IMR-90 (cell line): ENCODE data around the gene MKNK2. TPM values are rescaled to one million over a fixed set of nuclear protein-coding genes. Genes with fewer than 3 reads are reported as not detected.
A peak's percentile ranks its signal among the peaks of the same experiment; 100 is the strongest.

Experiments used
- ATAC-seq: fragments of 200-7000 bp; cut with Tn5 transposase; 2 replicates; pipeline ENCODE4 v1.9.1; 2020; ENCODE audit warnings: low read depth, mild to moderate bottlenecking, moderate library complexity
- BruUV-seq: library from RNA; stranded (reverse); fragments of 400-500 nt; replicated peaks from 2 replicates; lab custom pipeline; 2021; lab: Mats Ljungman, UMichigan
- CTCF ChIA-PET: fragments of 300-600 bp; formaldehyde crosslinking; extraction: SDS; loops from one replicate; lab custom pipeline; 2021; ENCODE audit warnings: antibody characterized with exemption; lab: Yijun Ruan, JAX
- POLR2A ChIA-PET: fragments of 300-600 bp; sonication (Branson Sonifier 250); formaldehyde crosslinking; loops from one replicate; lab custom pipeline; 2022; ENCODE audit warnings: antibody characterized with exemption; ENCODE audit not compliant: unreplicated experiment; lab: Charles Lee
- DNase-seq: peaks from one replicate; pipeline ENCODE4 v3.0.0; 2013
- H2AFZ ChIP-seq: replicated peaks from 2 replicates; pipeline ENCODE3; 2013; ENCODE audit warnings: low read length, mild to moderate bottlenecking; ENCODE audit not compliant: poor library complexity
- H2AK5ac ChIP-seq: 2 replicates; pipeline ENCODE4 v1.6.1; 2013; ENCODE audit warnings: low read depth, low read length, inconsistent platforms
- H2AK9ac ChIP-seq: replicated peaks from 2 replicates; pipeline ENCODE3; 2013; ENCODE audit warnings: mild to moderate bottlenecking, low read depth, low read length, moderate library complexity; ENCODE audit not compliant: poor library complexity
- H2BK120ac ChIP-seq: 2 replicates; pipeline ENCODE4 v1.6.1; 2013; ENCODE audit warnings: low read depth, low read length, inconsistent platforms
- H2BK15ac ChIP-seq: 3 replicates; pipeline ENCODE4 v1.6.1; 2013; ENCODE audit warnings: low read depth, low read length, inconsistent platforms
- H2BK20ac ChIP-seq: 2 replicates; pipeline ENCODE4 v1.6.1; 2013; ENCODE audit warnings: low read depth, mild to moderate bottlenecking, inconsistent platforms, low read length, moderate library complexity
- H2BK5ac ChIP-seq: 2 replicates; pipeline ENCODE4 v1.6.1; 2013; ENCODE audit warnings: mild to moderate bottlenecking, low read depth, low read length, inconsistent platforms; ENCODE audit not compliant: poor library complexity, severe bottlenecking
- H3K14ac ChIP-seq: replicated peaks from 2 replicates; pipeline ENCODE4 v1.6.1; 2013; ENCODE audit warnings: low read depth, low read length, inconsistent platforms
- H3K18ac ChIP-seq: 2 replicates; pipeline ENCODE4 v1.6.1; 2013; ENCODE audit warnings: low read depth, low read length, control low read depth
- H3K23ac ChIP-seq: 2 replicates; pipeline ENCODE4 v1.6.1; 2013; ENCODE audit warnings: low read depth, low read length, inconsistent platforms
- H3K27ac ChIP-seq: 2 replicates; pipeline ENCODE4 v1.5.1; 2013; ENCODE audit warnings: mild to moderate bottlenecking, control low read depth, low read length; ENCODE audit not compliant: insufficient read depth
- H3K27me3 ChIP-seq: 2 replicates; pipeline ENCODE4 v1.6.1; 2013; ENCODE audit warnings: low read length; ENCODE audit not compliant: control insufficient read depth, insufficient read depth
- H3K36me3 ChIP-seq: 2 replicates; pipeline ENCODE4 v1.6.1; 2013; ENCODE audit warnings: low read length, mixed read lengths; ENCODE audit not compliant: control insufficient read depth, insufficient read depth
- H3K4ac ChIP-seq: 2 replicates; pipeline ENCODE4 v1.6.1; 2013; ENCODE audit warnings: low read depth, low read length, inconsistent platforms
- H3K4me1 ChIP-seq: 2 replicates; pipeline ENCODE4 v1.6.1; 2013; ENCODE audit warnings: low read length, mixed read lengths; ENCODE audit not compliant: control insufficient read depth, insufficient read depth
- H3K4me2 ChIP-seq: 2 replicates; pipeline ENCODE4 v1.6.1; 2013; ENCODE audit warnings: low read depth, mild to moderate bottlenecking, control low read depth, low read length, moderate library complexity
- H3K4me3 ChIP-seq: 2 replicates; pipeline ENCODE4 v1.5.1; 2013; ENCODE audit warnings: low read depth, mild to moderate bottlenecking, control low read depth, low read length, moderate library complexity; ENCODE audit not compliant: insufficient read depth
- H3K56ac ChIP-seq: 2 replicates; pipeline ENCODE4 v1.6.1; 2013; ENCODE audit warnings: low read length, inconsistent platforms; ENCODE audit not compliant: insufficient read depth; ENCODE audit errors: extremely low read depth
- H3K79me1 ChIP-seq, 2 experiments: 2 replicates each; pipeline ENCODE4 v1.6.1; 2013; ENCODE audit warnings: low read length in 2 of 2, inconsistent platforms in 1 of 2, low read depth in 1 of 2
- H3K9ac ChIP-seq: 2 replicates; pipeline ENCODE4 v1.6.1; 2013; ENCODE audit warnings: low read depth, low read length, control low read depth
- H3K9me1 ChIP-seq: 2 replicates; pipeline ENCODE4 v1.6.1; 2013; ENCODE audit warnings: low read length, inconsistent platforms; ENCODE audit not compliant: insufficient read depth
- H3K9me3 ChIP-seq: 2 replicates; pipeline ENCODE4 v1.6.1; 2013; ENCODE audit warnings: low read length; ENCODE audit not compliant: control insufficient read depth, insufficient read depth
- H4K20me1 ChIP-seq: 2 replicates; pipeline ENCODE4 v1.6.1; 2013; ENCODE audit warnings: low read length, inconsistent platforms; ENCODE audit not compliant: insufficient read depth
- H4K5ac ChIP-seq: 2 replicates; pipeline ENCODE4 v1.6.1; 2013; ENCODE audit warnings: mild to moderate bottlenecking, low read depth, low read length, control low read depth
- H4K8ac ChIP-seq, 2 experiments: 2 replicates each; pipeline ENCODE4 v1.6.1; 2013; ENCODE audit warnings: low read depth in 2 of 2, low read length in 2 of 2, control low read depth in 1 of 2, inconsistent platforms in 1 of 2
- H4K91ac ChIP-seq: 2 replicates; pipeline ENCODE4 v1.6.1; 2013; ENCODE audit warnings: low read depth, low read length, inconsistent platforms; ENCODE audit not compliant: insufficient read depth
- BHLHE40 ChIP-seq: fragments of 150-350 bp; IDR thresholded peaks from 2 replicates; pipeline ENCODE4 v1.6.1; 2016; ENCODE audit warnings: mild to moderate bottlenecking, low read depth, low read length
- CEBPB ChIP-seq: IDR thresholded peaks from 2 replicates; pipeline ENCODE4 v1.6.1; 2012; ENCODE audit warnings: low read depth, low read length, improper control_type of control experiment
- CHD1 ChIP-seq: IDR thresholded peaks from 2 replicates; pipeline ENCODE4 v1.6.1; 2012; ENCODE audit warnings: low read depth, low read length, improper control_type of control experiment
- ELK1 ChIP-seq: fragments of 150-350 bp; IDR thresholded peaks from 2 replicates; pipeline ENCODE4 v1.6.1; 2016; ENCODE audit warnings: low read depth, mild to moderate bottlenecking, low read length, moderate library complexity, borderline replicate concordance
- FOS ChIP-seq: fragments of 150-350 bp; IDR thresholded peaks from 2 replicates; pipeline ENCODE4 v1.6.1; 2016; ENCODE audit warnings: low read depth, low read length
- MAFK ChIP-seq: IDR thresholded peaks from 2 replicates; pipeline ENCODE4 v1.6.1; 2012; ENCODE audit warnings: low read depth, low read length, improper control_type of control experiment
- MAZ ChIP-seq: IDR thresholded peaks from 2 replicates; pipeline ENCODE4 v1.6.1; 2012; ENCODE audit warnings: low read depth, mild to moderate bottlenecking, low read length, improper control_type of control experiment, moderate library complexity, borderline replicate concordance
- MXI1 ChIP-seq: IDR thresholded peaks from 2 replicates; pipeline ENCODE4 v1.6.1; 2012; ENCODE audit warnings: low read depth, mild to moderate bottlenecking, low read length, moderate library complexity, borderline replicate concordance
- NFE2L2 ChIP-seq: fragments of 150-350 bp; IDR thresholded peaks from 2 replicates; pipeline ENCODE4 v1.6.1; 2016; ENCODE audit warnings: low read depth, mild to moderate bottlenecking, low read length
- POLR2A ChIP-seq: IDR thresholded peaks from 2 replicates; pipeline ENCODE4 v1.6.1; 2012; ENCODE audit warnings: mild to moderate bottlenecking, low read depth, low read length
- RAD21 ChIP-seq: IDR thresholded peaks from 2 replicates; pipeline ENCODE4 v1.6.1; 2012; ENCODE audit warnings: low read length, improper control_type of control experiment
- RCOR1 ChIP-seq: IDR thresholded peaks from 2 replicates; pipeline ENCODE4 v1.6.1; 2012; ENCODE audit warnings: mild to moderate bottlenecking, low read length, improper control_type of control experiment; ENCODE audit not compliant: insufficient replicate concordance
- RFX5 ChIP-seq: IDR thresholded peaks from 2 replicates; pipeline ENCODE4 v1.8.0; 2012; ENCODE audit warnings: low read depth, mild to moderate bottlenecking, low read length, moderate library complexity
- SMC3 ChIP-seq: fragments of 150-350 bp; IDR thresholded peaks from 2 replicates; pipeline ENCODE4 v1.6.1; 2016; ENCODE audit warnings: low read depth, mild to moderate bottlenecking, antibody characterized with exemption, low read length, moderate library complexity
- WGBS, 2 experiments: methylation state at CpG; one replicate each; pipeline versions ENCODE4 v1.1.5 to v1.1.7; 2013; ENCODE audit warnings: missing lambda C conversion rate in 2 of 2; ENCODE audit not compliant: insufficient read length in 1 of 2; ENCODE audit errors: extremely low coverage in 2 of 2; 5-methylcytosine and 5-hydroxymethylcytosine counted together
- dilution Hi-C: fragments of 300-500 bp; cut with HindIII; formaldehyde crosslinking; loops from one replicate; pipeline ENCODE4 v1.14.3; 2018; ENCODE audit warnings: low sequenced_read_pairs; ENCODE audit not compliant: unreplicated experiment
- in situ Hi-C: fragments of 300-500 bp; cut with MboI; formaldehyde crosslinking; loops from 3 replicates; pipeline ENCODE4 v1.14.3; 2019; ENCODE audit warnings: low sequenced_read_pairs, inconsistent platforms, mixed read lengths
- intact Hi-C: fragments of 100-400 bp; cut with micrococcal nuclease; formaldehyde crosslinking; loops from 2 replicates; pipeline ENCODE4 v1.10.0; 2022
- polyA plus RNA-seq, 3 experiments: library from polyadenylated mRNA; depleted of rRNA; stranded (reverse); fragments of >200 nt; gene quantifications; 2 replicates each; pipeline ENCODE4 v1.2.3, GENCODE V29; 2012; ENCODE audit warnings: low replicate concordance in 1 of 3
- total RNA-seq: library from RNA; depleted of rRNA; stranded (reverse); fragments of >200 nt; gene quantifications from 2 replicates; pipeline ENCODE4 v1.2.3, GENCODE V29; 2012
- TF ChIP-seq, protein P1 (sequence below): conservative IDR thresholded peaks from 2 replicates; pipeline ENCODE4 v1.5.1; 2012; ENCODE audit warnings: mild to moderate bottlenecking, low read depth, low read length, improper control_type of control experiment
- TF ChIP-seq, protein P2 (sequence below): fragments of 150-350 bp; IDR thresholded peaks from 2 replicates; pipeline ENCODE4 v1.6.1; 2017; ENCODE audit warnings: mild to moderate bottlenecking, antibody characterized with exemption, low read length, low read depth

MKNK2 gene
- total and polyA plus RNA-seq, 2 of the 4 experiments (the other 2 are of a cell fraction) = 21.9 to 31.8 TPM

DNA sequence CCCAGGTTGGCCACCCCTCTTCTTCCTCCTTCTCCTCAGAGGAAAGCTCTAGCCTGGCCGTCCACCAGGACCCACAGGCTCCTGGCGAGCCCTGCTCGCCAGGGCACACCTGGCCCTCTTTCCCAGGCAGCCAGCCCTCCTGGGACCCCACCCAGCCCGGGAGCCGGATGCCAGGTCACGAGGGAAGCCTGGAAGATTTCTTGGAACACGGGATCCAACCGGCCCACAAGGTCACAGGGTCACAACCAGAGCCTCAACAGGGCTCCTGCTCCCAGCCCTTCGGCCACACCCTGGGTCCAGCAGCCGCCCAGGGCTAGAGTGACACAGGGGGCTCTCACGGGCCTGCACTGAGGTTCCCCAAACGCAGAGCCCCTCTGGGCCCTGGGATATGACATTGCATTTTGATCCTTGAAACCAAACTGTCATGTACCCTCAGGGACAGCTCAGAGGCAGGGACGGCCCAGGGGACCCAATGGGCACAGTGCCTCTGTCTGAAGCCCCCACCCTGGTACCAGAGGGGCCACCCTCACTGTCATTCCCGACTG, 5.5 kb downstream of the MKNK2 start:
- TF ChIP-seq, protein P1, sequence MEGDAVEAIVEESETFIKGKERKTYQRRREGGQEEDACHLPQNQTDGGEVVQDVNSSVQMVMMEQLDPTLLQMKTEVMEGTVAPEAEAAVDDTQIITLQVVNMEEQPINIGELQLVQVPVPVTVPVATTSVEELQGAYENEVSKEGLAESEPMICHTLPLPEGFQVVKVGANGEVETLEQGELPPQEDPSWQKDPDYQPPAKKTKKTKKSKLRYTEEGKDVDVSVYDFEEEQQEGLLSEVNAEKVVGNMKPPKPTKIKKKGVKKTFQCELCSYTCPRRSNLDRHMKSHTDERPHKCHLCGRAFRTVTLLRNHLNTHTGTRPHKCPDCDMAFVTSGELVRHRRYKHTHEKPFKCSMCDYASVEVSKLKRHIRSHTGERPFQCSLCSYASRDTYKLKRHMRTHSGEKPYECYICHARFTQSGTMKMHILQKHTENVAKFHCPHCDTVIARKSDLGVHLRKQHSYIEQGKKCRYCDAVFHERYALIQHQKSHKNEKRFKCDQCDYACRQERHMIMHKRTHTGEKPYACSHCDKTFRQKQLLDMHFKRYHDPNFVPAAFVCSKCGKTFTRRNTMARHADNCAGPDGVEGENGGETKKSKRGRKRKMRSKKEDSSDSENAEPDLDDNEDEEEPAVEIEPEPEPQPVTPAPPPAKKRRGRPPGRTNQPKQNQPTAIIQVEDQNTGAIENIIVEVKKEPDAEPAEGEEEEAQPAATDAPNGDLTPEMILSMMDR = no peak
- no peak for TF ChIP-seq SMC3
- TF ChIP-seq NFE2L2 = no peak
- no peak for TF ChIP-seq RFX5
- TF ChIP-seq RAD21 = no peak
- no peak for TF ChIP-seq BHLHE40
- no peak for TF ChIP-seq RCOR1
- TF ChIP-seq MXI1 = no peak
- TF ChIP-seq FOS = no peak
- no peak for TF ChIP-seq ELK1
- TF ChIP-seq, protein P2, sequence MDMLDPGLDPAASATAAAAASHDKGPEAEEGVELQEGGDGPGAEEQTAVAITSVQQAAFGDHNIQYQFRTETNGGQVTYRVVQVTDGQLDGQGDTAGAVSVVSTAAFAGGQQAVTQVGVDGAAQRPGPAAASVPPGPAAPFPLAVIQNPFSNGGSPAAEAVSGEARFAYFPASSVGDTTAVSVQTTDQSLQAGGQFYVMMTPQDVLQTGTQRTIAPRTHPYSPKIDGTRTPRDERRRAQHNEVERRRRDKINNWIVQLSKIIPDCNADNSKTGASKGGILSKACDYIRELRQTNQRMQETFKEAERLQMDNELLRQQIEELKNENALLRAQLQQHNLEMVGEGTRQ = no peak
- TF ChIP-seq CHD1 = no peak
- TF ChIP-seq CEBPB = no peak
- TF ChIP-seq MAZ = no peak
- TF ChIP-seq POLR2A = no peak
- TF ChIP-seq MAFK = no peak
- Histone ChIP-seq H4K20me1 (peaks cover 62% of the 10 kb centered on the region), H3K4ac (no peak overlapping the region), H2AK9ac (peak overlapping the region; percentile 13), H4K91ac (no peak overlapping the region), H2AK5ac (no peak overlapping the region), H2BK120ac (no peak overlapping the region), H3K18ac (no peak overlapping the region), H2BK20ac (no peak overlapping the region), H2AFZ (no peak overlapping the region), H3K9ac (no peak overlapping the region), H4K8ac (no peak overlapping the region), H3K79me1 (peaks cover 10 to 71% of the 10 kb centered on the region in 2 experiments; a peak in 3 of 4 replicates), H3K4me2 (no peak overlapping the region), H4K5ac (no peak overlapping the region), H3K14ac (no peak overlapping the region), H2BK5ac (no peak overlapping the region), H3K4me1 (peaks cover 32% of the 10 kb centered on the region), H3K4me3 (no peak overlapping the region), H3K9me3 (no peaks in the 10 kb centered on the region), H3K9me1 (0 out of 2 replicates have a peak, but pooled peaks cover 4% of the 10 kb centered on the region), H3K56ac (no peak overlapping the region), H2BK15ac (no peak overlapping the region), H3K27ac (no peak overlapping the region), H3K27me3 (no peaks in the 10 kb centered on the region), H3K23ac (no peak overlapping the region), H3K36me3 (peaks cover 45% of the 10 kb centered on the region)
- 87% methylated on average over 10 of the region's 14 CpGs; no CpG with 5 or more reads in 1 of the 2 experiments for WGBS, 2 experiments
- intact Hi-C loops (no loop called here), in situ Hi-C loops (no loop called here), dilution Hi-C loops (no loop called here)
- BruUV-seq = no TSS peak
- ATAC-seq (no peak), DNase-seq (no peak)
- POLR2A ChIA-PET = no interaction called here
- CTCF ChIA-PET = no interaction called here
